Measurements from ENCODE around the gene TMEM200C. TPM values are rescaled to one million over a fixed set of nuclear protein-coding genes. Genes with fewer than 3 reads are reported as not detected.

Gene TMEM200C
- total and polyA plus RNA-seq, 10 of the 15 experiments (the other 5 are each of a cell fraction or from before 2014, with no cell fraction given), result not detected

GRCh38 chr18:5909125-5909524 lies 13.8 kb upstream of the TMEM200C start:
- BruUV-seq (replicated peaks), result no TSS peak
- ChIA-PET RAD21 (ENCODE audit: unreplicated experiment) (interaction anchor here (0.9 to 1.5 kb wide), 2 partner anchors 11 to 13 kb away, joined by 3 read pairs; no protein-coding TSS in a partner anchor), SMC1A (ENCODE audit: uncharacterized antibody, unreplicated experiment) (interaction anchor here (1.5 kb wide), 1 partner anchor 13 kb away, joined by 4 read pairs; no protein-coding TSS in a partner anchor), POLR2A (no interaction called here), CTCF (interaction anchor here (1.2 kb wide), 1 partner anchor 15 kb away, joined by 3 read pairs; no protein-coding TSS in a partner anchor)
- no peak for ATAC-seq
- no peak overlapping the region for H3K9ac ChIP-seq (ENCODE audit: control insufficient read depth, insufficient read depth, low read length)
- intact Hi-C loops (cut with micrococcal nuclease; ENCODE audit: unreplicated experiment) (no loop called here), in situ Hi-C loops (cut with MboI) (no loop called here)
- DNase-seq (ENCODE audit: low read depth, low spot score), result no peak
- H3K4me2 ChIP-seq (ENCODE audit: control insufficient read depth, insufficient read depth), result no peak overlapping the region
- H4K20me1 ChIP-seq (ENCODE audit: control insufficient read depth, insufficient read depth), result no peaks in the 10 kb centered on the region
- WGBS (ENCODE audit: insufficient coverage, insufficient replicate concordance, low lambda C conversion rate, missing lambda C conversion rate), result 8% methylated on average over 2 of the region's 2 CpGs
- no peak overlapping the region for H3K27ac ChIP-seq (ENCODE audit: control insufficient read depth, insufficient read depth)
- no peaks in the 10 kb centered on the region for H3K4me1 ChIP-seq (ENCODE audit: control insufficient read depth, insufficient read depth, low read length)
- H3K36me3 ChIP-seq (ENCODE audit: control insufficient read depth in 2 of 2, insufficient read depth in 2 of 2, low read length in 1 of 2), result no peaks in the 10 kb centered on the region
- no peak for FAIRE-seq
- H3K79me2 ChIP-seq (ENCODE audit: control insufficient read depth, insufficient read depth, low read length), result no peaks in the 10 kb centered on the region
- TF ChIP-seq ATF2 (IDR thresholded peaks at IDR 0.05; ENCODE audit: low read length) (no peak), CHD2 (IDR thresholded peaks at IDR 0.05; ENCODE audit: borderline replicate concordance, low read depth, low read length) (no peak), TCF3 (IDR thresholded peaks at IDR 0.05; ENCODE audit: borderline replicate concordance, insufficient read depth, low read depth, low read length) (no peak), NR2C2 (IDR thresholded peaks at IDR 0.05; ENCODE audit: borderline replicate concordance, control insufficient read depth, insufficient read length, low read depth) (no peak), EZH2 (IDR thresholded peaks at IDR 0.05; ENCODE audit: borderline replicate concordance, control insufficient read depth, low read depth, low read length) (no peak), SPI1 (IDR thresholded peaks at IDR 0.05; ENCODE audit: borderline replicate concordance, insufficient read depth, low read depth, low read length) (no peak), NFXL1 (IDR thresholded peaks at IDR 0.05; ENCODE audit: borderline replicate concordance) (no peak), BCLAF1 (IDR thresholded peaks at IDR 0.05) (no peak), PAX8 (IDR thresholded peaks at IDR 0.05) (no peak), ZNF274 (IDR thresholded peaks at IDR 0.05; ENCODE audit: insufficient read depth, insufficient read length) (no peak), WRNIP1 (IDR thresholded peaks at IDR 0.05; ENCODE audit: borderline replicate concordance, low read depth, low read length) (no peak), USF2 (IDR thresholded peaks at IDR 0.05; ENCODE audit: borderline replicate concordance, low read depth, low read length) (no peak), CHD1 (IDR thresholded peaks at IDR 0.05; ENCODE audit: low read depth, low read length) (no peak), SREBF2 (IDR thresholded peaks at IDR 0.05; ENCODE audit: low read length) (no peak)
- peaks cover 0 to 2% of the 10 kb centered on the region in 2 experiments; a peak in 1 of 4 replicates for H3K27me3 ChIP-seq (replicated peaks in 1 of 2; ENCODE audit: control insufficient read depth in 2 of 2, insufficient read depth in 2 of 2, low read length in 1 of 2)
- no peaks in the 10 kb centered on the region for H3K9me3 ChIP-seq (replicated peaks; ENCODE audit: control insufficient read depth, insufficient read depth, low read length)
- no peak overlapping the region for H2AFZ ChIP-seq (ENCODE audit: control insufficient read depth, low read depth, low read length)
- no peak overlapping the region for H3K4me3 ChIP-seq

Measured in GM12878 (cell line).